Spleen (tissue), 11 donors: ENCODE data around the gene FGF14. TPM values are rescaled to one million over a fixed set of nuclear protein-coding genes. Genes with fewer than 3 reads are reported as not detected.

Source experiments
- DNase-seq: peaks from one replicate; pipeline ENCODE4 v3.0.0-alpha.2; 2020
- H3K27ac ChIP-seq, 8 donors: fragments of 200-600 bp; sonication (generic) in 7 of 8; 1 replicate in 4 of 8; 2 replicates in 4 of 8; pipeline versions ENCODE4 v1.5.0 to v1.8.0; 2016 to 2021; ENCODE audit warnings: inconsistent platforms in 4 of 8, mild to moderate bottlenecking in 4 of 8, moderate library complexity in 1 of 8
- H3K27me3 ChIP-seq, 7 donors: fragments of 200-600 bp; sonication (generic) in 6 of 7; replicated peaks in 1 of 7; 1 replicate in 4 of 7; 2 replicates in 3 of 7; pipeline versions ENCODE4 v1.5.0 to v1.8.0; 2016 to 2021; ENCODE audit warnings: inconsistent platforms in 3 of 7, mild to moderate bottlenecking in 1 of 7
- H3K36me3 ChIP-seq, 6 donors: fragments of 200-600 bp; sonication (generic) in 5 of 6; 1 replicate in 4 of 6; 2 replicates in 2 of 6; pipeline versions ENCODE4 v1.5.0 to v1.8.0; 2016 to 2021; ENCODE audit warnings: inconsistent platforms in 2 of 6
- H3K4me1 ChIP-seq, 6 donors: fragments of 200-600 bp; sonication (generic) in 5 of 6; 1 replicate in 3 of 6; 2 replicates in 3 of 6; pipeline versions ENCODE4 v1.5.0 to v1.8.0; 2016 to 2021; ENCODE audit warnings: inconsistent platforms in 3 of 6
- H3K4me3 ChIP-seq, 8 donors: fragments of 200-600 bp; sonication (generic) in 7 of 8; 1 replicate in 4 of 8; 2 replicates in 4 of 8; pipeline versions ENCODE4 v1.5.0 to v1.8.0; 2016 to 2021; ENCODE audit warnings: inconsistent platforms in 4 of 8, mild to moderate bottlenecking in 4 of 8, moderate library complexity in 2 of 8
- H3K9me3 ChIP-seq, 8 donors: fragments of 200-600 bp; sonication (generic) in 7 of 8; 1 replicate in 4 of 8; 2 replicates in 4 of 8; pipeline versions ENCODE4 v1.5.0 to v1.8.0; 2016 to 2021; ENCODE audit warnings: inconsistent platforms in 4 of 8
- POLR2A ChIP-seq, 3 donors: fragments of 450-650 bp; IDR thresholded peaks; one replicate each; pipeline ENCODE4 v1.5.1; 2017; ENCODE audit warnings: antibody characterized with exemption in 3 of 3, mild to moderate bottlenecking in 1 of 3
- POLR2AphosphoS5 ChIP-seq, 3 donors: sonication (generic); formaldehyde crosslinking; IDR thresholded peaks; one replicate each; pipeline ENCODE4 v1.5.1; 2017; ENCODE audit warnings: antibody characterized with exemption in 3 of 3
- WGBS, 5 donors: extraction: QIAGEN DNeasy Blood & Tissue Kit in 3 of 5; methylation state at CpG; one replicate each; pipeline versions ENCODE4 v1.1.5 to v1.1.7; 2013 to 2018; 5-methylcytosine and 5-hydroxymethylcytosine counted together
- intact Hi-C: fragments of 100-400 bp; cut with DNase I; formaldehyde crosslinking; loops from one replicate; pipeline ENCODE4 v1.15.0; 2023; ENCODE audit warnings: low total_unique reads
- polyA plus RNA-seq, 3 donors: library from polyadenylated mRNA; stranded (reverse); fragments of 200-250 nt; gene quantifications; one replicate each; pipeline ENCODE4 v1.2.1, GENCODE V29; 2013
- total RNA-seq, 7 donors: library from RNA; depleted of rRNA in 3 of 7; stranded (reverse); fragments of >200 nt in 3 of 7; fragmentation: NEBNext Ultra II Directional in 4 of 7; extraction: Animal tissue kit (Norgen Biotek cat#: 25700) in 4 of 7; gene quantifications; one replicate each; pipeline versions ENCODE4 v1.1.0 to v1.2.1, GENCODE V29; 2016 to 2021
- TF ChIP-seq, protein P1 (sequence below), 11 experiments: fragments of 200-600 bp in 7 of 11; fragments of 450-650 bp in 4 of 11; sonication (generic) in 4 of 11; IDR thresholded peaks in 8 of 11; conservative IDR thresholded peaks in 3 of 11; 1 replicate in 7 of 11; 2 replicates in 4 of 11; pipeline versions ENCODE4 v1.4.0 to v1.8.0; 2016 to 2021; ENCODE audit warnings: antibody characterized with exemption in 11 of 11, inconsistent platforms in 4 of 11, mild to moderate bottlenecking in 1 of 11
- donor health status: healthy with polysubstance abuse.
- donor health status: DM: no; HTN: no; CAD: no; lungs with moderate emphysema.
- donor health status: DM: no; HTN: no; CAD: no.
- donor health status: Bipolar disorder and iron deficiency.
- donor health status: healthy.
- donor health status: DM: no; HTN: no; CAD: no.
- donor health status: DM: yes; HTN: yes; CAD: no.

The FGF14 gene
- total and polyA plus RNA-seq, 10 donors: 0.03 to 1.1 (median 0.05) TPM; not detected in 3

DNA sequence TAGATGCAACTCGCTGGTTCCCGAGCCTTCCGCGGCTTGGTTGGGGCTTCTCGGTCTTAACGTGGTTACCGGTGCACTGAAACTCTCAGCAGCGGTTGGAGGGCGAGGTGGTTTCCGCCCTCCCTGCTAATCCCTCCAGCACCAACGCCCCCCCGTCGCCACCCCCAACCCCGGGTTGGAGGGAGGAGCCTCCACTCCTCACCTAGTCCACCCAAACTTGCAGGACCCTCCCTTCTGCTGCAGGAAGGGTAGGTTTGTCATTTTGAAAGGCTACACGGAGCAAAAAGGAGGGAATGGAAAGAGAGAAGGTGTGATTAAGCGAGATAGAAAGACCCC lies 484.4 kb downstream of the FGF14 start:
- no peak for DNase-seq
- Histone ChIP-seq H3K27ac (no peak overlapping the region), H3K27me3 (peaks cover 0 to 84% (median 51%) of the 10 kb centered on the region in 7 donors), H3K36me3 (no peaks in the 10 kb centered on the region), H3K9me3 (no peaks in the 10 kb centered on the region), H3K4me3 (no peak overlapping the region), H3K4me1 (peaks cover 0 to 21% (median 8%) of the 10 kb centered on the region in 6 donors)
- no peak for TF ChIP-seq POLR2A (IDR thresholded peaks at IDR 0.05)
- TF ChIP-seq POLR2AphosphoS5 (IDR thresholded peaks at IDR 0.05): no peak
- TF ChIP-seq, protein P1, sequence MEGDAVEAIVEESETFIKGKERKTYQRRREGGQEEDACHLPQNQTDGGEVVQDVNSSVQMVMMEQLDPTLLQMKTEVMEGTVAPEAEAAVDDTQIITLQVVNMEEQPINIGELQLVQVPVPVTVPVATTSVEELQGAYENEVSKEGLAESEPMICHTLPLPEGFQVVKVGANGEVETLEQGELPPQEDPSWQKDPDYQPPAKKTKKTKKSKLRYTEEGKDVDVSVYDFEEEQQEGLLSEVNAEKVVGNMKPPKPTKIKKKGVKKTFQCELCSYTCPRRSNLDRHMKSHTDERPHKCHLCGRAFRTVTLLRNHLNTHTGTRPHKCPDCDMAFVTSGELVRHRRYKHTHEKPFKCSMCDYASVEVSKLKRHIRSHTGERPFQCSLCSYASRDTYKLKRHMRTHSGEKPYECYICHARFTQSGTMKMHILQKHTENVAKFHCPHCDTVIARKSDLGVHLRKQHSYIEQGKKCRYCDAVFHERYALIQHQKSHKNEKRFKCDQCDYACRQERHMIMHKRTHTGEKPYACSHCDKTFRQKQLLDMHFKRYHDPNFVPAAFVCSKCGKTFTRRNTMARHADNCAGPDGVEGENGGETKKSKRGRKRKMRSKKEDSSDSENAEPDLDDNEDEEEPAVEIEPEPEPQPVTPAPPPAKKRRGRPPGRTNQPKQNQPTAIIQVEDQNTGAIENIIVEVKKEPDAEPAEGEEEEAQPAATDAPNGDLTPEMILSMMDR (IDR thresholded peaks at IDR 0.05 in 8 of 11, conservative IDR thresholded peaks at IDR 0.05 in 3 of 11): no peak
- WGBS, 5 donors: 3 to 5% (median 4%) methylated on average over 16 of the region's 16 CpGs
- intact Hi-C loops: no loop called here

DNA sequence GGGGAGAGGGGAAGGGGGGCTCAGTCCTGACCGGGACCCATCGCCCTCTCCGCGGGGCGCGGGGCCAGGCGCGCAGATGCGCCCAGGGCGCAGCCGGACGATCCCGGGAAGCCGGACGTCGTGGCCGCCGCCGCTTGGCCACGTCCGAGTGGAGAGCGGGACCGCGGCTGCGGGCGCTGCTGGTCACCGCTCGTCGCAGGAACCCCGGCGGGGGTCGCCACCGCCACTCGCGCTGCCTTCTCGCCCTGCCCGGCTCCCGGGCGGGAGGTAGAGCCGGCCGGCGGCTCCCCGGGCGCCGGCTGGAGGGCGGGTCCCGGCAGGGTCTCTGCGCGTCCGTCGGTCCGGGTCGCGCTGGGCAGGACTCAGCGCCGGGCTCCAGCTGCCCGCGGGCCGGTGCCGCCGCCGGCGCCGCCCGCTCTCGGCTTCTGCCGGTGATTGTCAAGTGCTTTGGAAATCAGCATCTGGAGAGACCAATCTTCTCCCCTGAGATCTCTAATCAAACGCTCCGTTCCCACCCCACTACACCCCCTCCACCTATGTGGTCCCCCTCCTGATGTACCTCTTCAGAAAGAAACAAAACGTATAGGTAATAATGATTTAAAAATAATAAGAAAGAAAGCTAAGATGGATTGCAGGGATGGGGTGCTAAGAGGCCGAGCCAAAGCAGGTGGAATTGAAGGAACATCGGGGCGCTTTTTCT lies 484.9 kb downstream of the FGF14 start:
- H3K27me3 ChIP-seq: peaks cover 0 to 80% (median 51%) of the 10 kb centered on the region in 7 donors
- no peaks in the 10 kb centered on the region for H3K36me3 ChIP-seq

DNA sequence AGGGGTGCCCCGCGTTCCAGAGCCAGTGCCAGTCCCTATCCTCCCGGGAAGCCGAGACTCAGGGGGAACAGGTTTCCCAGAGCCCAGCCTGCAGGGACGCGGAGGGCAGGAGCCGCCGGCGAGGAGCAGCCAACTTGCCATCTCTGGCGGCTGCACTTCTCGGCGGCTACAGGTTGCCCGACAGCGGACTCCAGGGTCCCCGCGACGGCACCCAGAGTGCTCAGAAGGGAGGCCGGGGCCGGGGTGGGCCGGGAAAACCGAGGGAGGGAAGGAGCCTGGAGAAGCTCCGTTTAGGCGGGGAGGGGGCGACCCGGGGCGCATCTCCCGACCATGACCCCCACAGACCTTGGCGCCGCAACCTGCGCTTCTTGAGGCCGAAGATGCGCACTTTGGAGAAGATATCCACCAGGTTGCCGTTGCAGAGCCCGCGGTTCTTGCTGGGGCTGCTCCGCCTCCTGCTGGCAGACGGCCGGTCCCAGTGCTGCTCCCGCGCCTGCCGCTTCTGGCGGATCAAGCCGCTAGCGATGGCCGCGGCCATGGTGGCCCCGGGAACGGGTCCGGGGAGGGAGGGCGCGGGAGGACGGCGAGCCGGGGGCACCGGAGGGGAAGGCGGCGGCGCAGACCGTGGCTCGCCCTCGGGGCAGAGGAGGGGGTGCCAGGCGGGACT lies 485.6 kb downstream of the FGF14 start:
- 3 to 6% (median 5%) methylated on average over 31 to 62 of the region's 62 CpGs for WGBS, 5 donors
- Histone ChIP-seq H3K36me3 (no peaks in the 10 kb centered on the region), H3K4me1 (peaks cover 0 to 21% (median 8%) of the 10 kb centered on the region in 6 donors), H3K9me3 (no peaks in the 10 kb centered on the region), H3K4me3 (peak overlapping the region in 3 of 8 donors; percentile 2 to 45 (median 8)), H3K27ac (no peak overlapping the region), H3K27me3 (peaks cover 0 to 73% (median 51%) of the 10 kb centered on the region in 7 donors)
- no peak for DNase-seq
- TF ChIP-seq POLR2AphosphoS5 (IDR thresholded peaks at IDR 0.05): no peak
- TF ChIP-seq, protein P1 (IDR thresholded peaks at IDR 0.05 in 8 of 11, conservative IDR thresholded peaks at IDR 0.05 in 3 of 11): no peak
- TF ChIP-seq POLR2A (IDR thresholded peaks at IDR 0.05): no peak
- intact Hi-C loops: no loop called here

More for the DNA sequence above, 484.9 kb downstream of the FGF14 start:
- intact Hi-C loops: no loop called here
- WGBS, 5 donors: 3 to 6% (median 4%) methylated on average over 22 to 73 of the region's 73 CpGs
- DNase-seq: no peak
- TF ChIP-seq POLR2AphosphoS5 (IDR thresholded peaks at IDR 0.05): no peak
- TF ChIP-seq POLR2A (IDR thresholded peaks at IDR 0.05): no peak
- TF ChIP-seq, protein P1 (IDR thresholded peaks at IDR 0.05 in 8 of 11, conservative IDR thresholded peaks at IDR 0.05 in 3 of 11): no peak
- peak overlapping the region in 3 of 8 donors; percentile 2 to 45 (median 8) for H3K4me3 ChIP-seq
- no peak overlapping the region for H3K27ac ChIP-seq
- H3K9me3 ChIP-seq: no peaks in the 10 kb centered on the region
- H3K4me1 ChIP-seq: peaks cover 0 to 21% (median 8%) of the 10 kb centered on the region in 6 donors

DNA sequence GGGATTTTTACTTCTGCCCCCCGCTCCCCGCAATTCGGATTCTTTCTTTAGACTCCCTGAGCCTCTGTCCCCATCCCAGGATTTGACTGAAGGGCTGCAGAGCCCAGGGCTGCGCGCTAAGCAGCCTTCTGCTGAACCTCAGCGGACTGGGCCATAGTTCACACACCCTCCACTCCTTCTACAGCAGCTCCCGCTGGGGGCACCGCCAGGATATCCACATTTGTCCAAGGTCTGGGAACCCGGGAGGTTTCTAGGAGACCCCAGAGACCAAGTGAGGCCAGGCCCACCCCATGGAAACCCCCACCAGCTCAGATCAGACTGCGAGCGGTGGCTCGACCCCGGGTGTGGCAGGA lies 486.1 kb downstream of the FGF14 start:
- DNase-seq: no peak
- WGBS, 5 donors: 7 to 11% (median 7%) methylated on average over 11 to 13 of the region's 13 CpGs
- Histone ChIP-seq H3K27me3 (peaks cover 0 to 68% (median 51%) of the 10 kb centered on the region in 7 donors), H3K36me3 (no peaks in the 10 kb centered on the region), H3K27ac (no peak overlapping the region), H3K4me3 (peak overlapping the region in 1 of 8 donors; percentile 2), H3K9me3 (no peaks in the 10 kb centered on the region), H3K4me1 (peaks cover 0 to 21% (median 8%) of the 10 kb centered on the region in 6 donors)
- TF ChIP-seq POLR2A (IDR thresholded peaks at IDR 0.05) (no peak), POLR2AphosphoS5 (IDR thresholded peaks at IDR 0.05) (no peak)
- TF ChIP-seq, protein P1 (IDR thresholded peaks at IDR 0.05 in 8 of 11, conservative IDR thresholded peaks at IDR 0.05 in 3 of 11): no peak
- intact Hi-C loops: no loop called here
